Sigmoid colon (tissue), 7 donors: ENCODE results near the gene NOC4L. TPM values are rescaled to one million over a fixed set of nuclear protein-coding genes. Genes with fewer than 3 reads are reported as not detected.
"Not testable (repeated sequence)": the region's sequence is repeated elsewhere in the genome, so short reads cannot be mapped to it uniquely, and the experiment has no call there.

Experiments used
- DNase-seq: peaks from one replicate; pipeline ENCODE4 v3.0.0-alpha.2; 2019
- H3K27ac ChIP-seq, 4 donors: fragments of 200-600 bp; sonication (generic); one replicate each; pipeline ENCODE4 v1.5.1; 2016 to 2019; ENCODE audit warnings: mild to moderate bottlenecking in 1 of 4
- H3K27me3 ChIP-seq, 3 donors: fragments of 200-600 bp; sonication (generic); one replicate each; pipeline ENCODE4 v1.5.1; 2019; ENCODE audit warnings: mild to moderate bottlenecking in 1 of 3
- H3K36me3 ChIP-seq, 4 donors: fragments of 200-600 bp; sonication (generic); one replicate each; pipeline ENCODE4 v1.5.1; 2016 to 2019
- H3K4me1 ChIP-seq, 4 donors: fragments of 200-600 bp; sonication (generic); one replicate each; pipeline ENCODE4 v1.5.1; 2017 to 2019
- H3K4me3 ChIP-seq, 4 donors: fragments of 200-600 bp; sonication (generic); one replicate each; pipeline ENCODE4 v1.5.1; 2017 to 2019; ENCODE audit warnings: mild to moderate bottlenecking in 2 of 4, moderate library complexity in 1 of 4
- H3K9me3 ChIP-seq, 4 donors: fragments of 200-600 bp in 3 of 4; sonication (generic) in 3 of 4; one replicate each; pipeline versions ENCODE4 v1.5.1 to v1.6.1; 2013 to 2019
- CTCF ChIP-seq, 4 experiments: fragments of 450-650 bp in 3 of 4; fragments of 200-600 bp in 1 of 4; IDR thresholded peaks; one replicate each; pipeline ENCODE4 v1.5.1; 2016 to 2019; ENCODE audit warnings: antibody characterized with exemption in 4 of 4, mild to moderate bottlenecking in 3 of 4, moderate library complexity in 2 of 4
- EP300 ChIP-seq, 4 donors: sonication (generic); formaldehyde crosslinking; IDR thresholded peaks; one replicate each; pipeline ENCODE4 v1.6.1; 2017; ENCODE audit warnings: antibody characterized with exemption in 4 of 4
- POLR2A ChIP-seq, 2 donors: fragments of 450-650 bp; IDR thresholded peaks; one replicate each; pipeline ENCODE4 v1.6.1; 2016; ENCODE audit warnings: antibody characterized with exemption in 2 of 2, mild to moderate bottlenecking in 2 of 2, moderate library complexity in 2 of 2
- POLR2AphosphoS5 ChIP-seq, 4 donors: sonication (generic); formaldehyde crosslinking; IDR thresholded peaks; one replicate each; pipeline ENCODE4 v1.6.1; 2017; ENCODE audit warnings: antibody characterized with exemption in 4 of 4
- WGBS, 2 donors: extraction: QIAGEN DNeasy Blood & Tissue Kit; methylation state at CpG; one replicate each; pipeline ENCODE4 v1.1.7; 2013; 5-methylcytosine and 5-hydroxymethylcytosine counted together
- intact Hi-C: fragments of 100-400 bp; cut with DNase I; formaldehyde crosslinking; loops from one replicate; pipeline ENCODE4 v1.15.1; 2023
- polyA plus RNA-seq, 3 donors: library from polyadenylated mRNA; stranded (reverse); fragments of 200-250 nt; gene quantifications; one replicate each; pipeline ENCODE4 v1.2.3, GENCODE V29; 2013
- total RNA-seq, 4 donors: library from RNA; depleted of rRNA; stranded (reverse); fragments of >200 nt; gene quantifications; one replicate each; pipeline ENCODE4 v1.1.0, GENCODE V29; 2016
- donor health status: healthy with polysubstance abuse.
- donor health status: Bipolar disorder and iron deficiency.
- donor health status: healthy.

Gene NOC4L
- total and polyA plus RNA-seq, 7 donors: 5.4 to 34.9 (median 9.4) TPM

GRCh38 chr12:132132609-132133430, 11.4 kb upstream of the NOC4L start:
- 81 to 84% methylated on average over 39 of the region's 39 CpGs for WGBS, 2 donors
- H3K27ac ChIP-seq: no peak overlapping the region
- intact Hi-C loops: no loop called here
- no peaks in the 10 kb centered on the region for H3K4me1 ChIP-seq
- TF ChIP-seq EP300 (IDR thresholded peaks at IDR 0.05) (no peak), POLR2AphosphoS5 (IDR thresholded peaks at IDR 0.05) (no peak), POLR2A (IDR thresholded peaks at IDR 0.05) (no peak), CTCF (IDR thresholded peaks at IDR 0.05) (no peak)
- peaks cover 0 to 12% (median 4%) of the 10 kb centered on the region in 4 donors for H3K36me3 ChIP-seq
- DNase-seq: no peak
- H3K27me3 ChIP-seq: no peaks in the 10 kb centered on the region
- no peak overlapping the region for H3K4me3 ChIP-seq
- H3K9me3 ChIP-seq: no peaks in the 10 kb centered on the region

- Histone ChIP-seq H3K4me1 (no peaks in the 10 kb centered on the region), H3K9me3 (no peaks in the 10 kb centered on the region), H3K27ac (no peak overlapping the region), H3K36me3 (peaks cover 3 to 15% (median 5%) of the 10 kb centered on the region in 4 donors), H3K4me3 (no peak overlapping the region), H3K27me3 (no peaks in the 10 kb centered on the region)
- 49 to 67% methylated on average over 27 of the region's 27 CpGs for WGBS, 2 donors
- DNase-seq: no peak
- intact Hi-C loops: no loop called here
- TF ChIP-seq CTCF (IDR thresholded peaks at IDR 0.05): no peak
- no peak for TF ChIP-seq EP300 (IDR thresholded peaks at IDR 0.05)
- no peak for TF ChIP-seq POLR2A (IDR thresholded peaks at IDR 0.05)
- TF ChIP-seq POLR2AphosphoS5 (IDR thresholded peaks at IDR 0.05): no peak
These were observed 10.2 kb upstream of the NOC4L start for GRCh38 chr12:132133952-132134652.

- intact Hi-C loops: not testable (repeated sequence)
These were observed 9.5 kb upstream of the NOC4L start for GRCh38 chr12:132134653-132135183.

GRCh38 chr12:132136226-132136625, 8.0 kb upstream of the NOC4L start:
- DNase-seq, H3K4me3 ChIP-seq, H3K27me3 ChIP-seq, H3K27ac ChIP-seq, H3K4me1 ChIP-seq, H3K9me3 ChIP-seq, intact Hi-C loops: not testable (repeated sequence)
- WGBS, 2 donors: 81 to 83% methylated on average over 14 to 21 of the region's 21 CpGs
- peaks cover 24 to 34% (median 26%) of the 10 kb centered on the region in 4 donors for H3K36me3 ChIP-seq

More at GRCh38 chr12:132134653-132135183, 9.5 kb upstream of the NOC4L start:
- 83 to 85% methylated on average over 19 to 39 of the region's 39 CpGs for WGBS, 2 donors
- H3K36me3 ChIP-seq: peaks cover 9 to 19% (median 11%) of the 10 kb centered on the region in 4 donors
- H3K27me3 ChIP-seq, DNase-seq, H3K9me3 ChIP-seq, H3K4me1 ChIP-seq, H3K4me3 ChIP-seq, H3K27ac ChIP-seq: not testable (repeated sequence)

- Histone ChIP-seq H3K4me1 (peaks cover 0 to 5% (median 4%) of the 10 kb centered on the region in 4 donors), H3K36me3 (peaks cover 30 to 46% (median 35%) of the 10 kb centered on the region in 4 donors), H3K9me3 (no peaks in the 10 kb centered on the region), H3K27ac (no peak overlapping the region), H3K27me3 (no peaks in the 10 kb centered on the region), H3K4me3 (no peak overlapping the region)
- DNase-seq: no peak
- intact Hi-C loops: no loop called here
- WGBS, 2 donors: 68 to 87% methylated on average over 13 of the region's 13 CpGs
- no peak for TF ChIP-seq POLR2A (IDR thresholded peaks at IDR 0.05)
- TF ChIP-seq EP300 (IDR thresholded peaks at IDR 0.05): no peak
- no peak for TF ChIP-seq POLR2AphosphoS5 (IDR thresholded peaks at IDR 0.05)
- TF ChIP-seq CTCF (IDR thresholded peaks at IDR 0.05): no peak
These were observed 6.7 kb upstream of the NOC4L start for GRCh38 chr12:132137483-132138125.
